NB4 (cell line): ENCODE results near the gene PEX12.

Experiments
- CTCF ChIP-seq: IDR thresholded peaks from one replicate; pipeline ENCODE4 v1.5.1; 2012; ENCODE audit warnings: low read depth, low read length
- MAX ChIP-seq: IDR thresholded peaks from 2 replicates; pipeline ENCODE4 v1.6.1; 2011; ENCODE audit warnings: low read depth, low read length
- MYC ChIP-seq: IDR thresholded peaks from 2 replicates; pipeline ENCODE4 v1.6.1; 2011; ENCODE audit warnings: low read depth, low read length
- POLR2A ChIP-seq: IDR thresholded peaks from 2 replicates; pipeline ENCODE4 v1.6.1; 2011; ENCODE audit warnings: mild to moderate bottlenecking; ENCODE audit not compliant: insufficient read length; ENCODE audit errors: extremely low read depth

DNA sequence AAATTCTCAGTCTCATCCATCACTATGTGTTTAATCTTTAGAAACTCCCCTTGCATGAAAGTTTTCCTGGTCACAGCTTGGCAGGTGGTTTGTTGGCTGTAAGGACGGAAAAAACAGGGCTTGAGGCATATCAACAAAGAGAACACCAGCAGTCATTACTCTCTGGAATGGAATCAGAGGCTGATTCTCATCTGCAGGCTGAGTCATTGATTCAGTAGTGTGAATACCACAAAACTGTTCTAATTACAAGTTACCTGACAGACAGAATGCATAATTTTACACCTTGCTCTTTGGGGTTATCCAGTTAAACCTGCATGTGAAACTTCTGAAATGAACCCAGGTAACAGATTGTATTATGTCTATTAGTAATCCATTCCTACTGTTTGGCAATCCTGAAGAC, 29.4 kb downstream of the PEX12 start:
- no peak for TF ChIP-seq MYC
- no peak for TF ChIP-seq MAX
- TF ChIP-seq CTCF: no peak
- no peak for TF ChIP-seq POLR2A
